Nephron (organoid): ENCODE data around the gene SPEG.
A peak's percentile ranks its signal among the peaks of the same experiment; 100 is the strongest.

Source experiments
- H3K27ac Mint-ChIP-seq, 3 experiments: 2 replicates each; pipeline ENCODE4 v1.8.0; 2020; ENCODE audit warnings: mixed read lengths in 3 of 3, mild to moderate bottlenecking in 2 of 3, moderate library complexity in 1 of 3
- H3K27me3 Mint-ChIP-seq: 2 replicates; pipeline ENCODE4 v1.8.0; 2021; ENCODE audit warnings: low read depth, mild to moderate bottlenecking, moderate library complexity, mixed read lengths
- H3K36me3 Mint-ChIP-seq: 2 replicates; pipeline ENCODE4 v1.8.0; 2020; ENCODE audit warnings: low read depth, mixed read lengths
- H3K4me1 Mint-ChIP-seq: 2 replicates; pipeline ENCODE4 v1.8.0; 2020; ENCODE audit warnings: mixed read lengths
- H3K4me3 Mint-ChIP-seq, 3 experiments: 2 replicates each; pipeline ENCODE4 v1.8.0; 2020; ENCODE audit warnings: mild to moderate bottlenecking in 3 of 3, mixed read lengths in 3 of 3, moderate library complexity in 2 of 3
- H3K9me3 Mint-ChIP-seq: 2 replicates; pipeline ENCODE4 v1.8.0; 2020; ENCODE audit warnings: mixed read lengths
- CTCF ChIP-seq, 3 experiments: fragments of 200-600 bp; sonication (generic); IDR thresholded peaks; one replicate each; pipeline ENCODE4 v1.5.0; 2021; ENCODE audit warnings: antibody characterized with exemption in 3 of 3; ENCODE audit not compliant: unreplicated experiment in 3 of 3

The SPEG gene

GRCh38 chr2:219414857-219415256 lies 19.8 kb upstream of the SPEG start:
- Mint-ChIP-seq H3K9me3 (peaks cover 6% of the 10 kb centered on the region), H3K4me1 (peaks cover 42% of the 10 kb centered on the region), H3K4me3 (no peak overlapping the region), H3K27me3 (no peaks in the 10 kb centered on the region), H3K27ac (peak overlapping the region in 2 of 3 experiments; percentile 18 to 90), H3K36me3 (no peaks in the 10 kb centered on the region)
- TF ChIP-seq CTCF (IDR thresholded peaks at IDR 0.05; ENCODE audit: unreplicated experiment in 3 of 3): no peak

GRCh38 chr2:219415580-219416234 lies 18.9 kb upstream of the SPEG start:
- no peaks in the 10 kb centered on the region for H3K27me3 Mint-ChIP-seq
- no peak for TF ChIP-seq CTCF (IDR thresholded peaks at IDR 0.05; ENCODE audit: unreplicated experiment in 3 of 3)
- peaks cover 6% of the 10 kb centered on the region for H3K9me3 Mint-ChIP-seq
- H3K4me3 Mint-ChIP-seq: peak overlapping the region in 1 of 3 experiments; percentile 45
- H3K4me1 Mint-ChIP-seq: peaks cover 46% of the 10 kb centered on the region
- no peaks in the 10 kb centered on the region for H3K36me3 Mint-ChIP-seq
- H3K27ac Mint-ChIP-seq: peak overlapping the region; percentile 81 to 94 (median 90)

- peaks cover 52% of the 10 kb centered on the region for H3K4me1 Mint-ChIP-seq
- H3K27ac Mint-ChIP-seq: peak overlapping the region; percentile 81 to 94 (median 90)
- peaks cover 6% of the 10 kb centered on the region for H3K9me3 Mint-ChIP-seq
- H3K4me3 Mint-ChIP-seq: peak overlapping the region in 1 of 3 experiments; percentile 45
- no peaks in the 10 kb centered on the region for H3K36me3 Mint-ChIP-seq
- H3K27me3 Mint-ChIP-seq: no peaks in the 10 kb centered on the region
- no peak for TF ChIP-seq CTCF (IDR thresholded peaks at IDR 0.05; ENCODE audit: unreplicated experiment in 3 of 3)
These were observed 18.4 kb upstream of the SPEG start for GRCh38 chr2:219416235-219416602.

GRCh38 chr2:219416938-219417337 lies 17.7 kb upstream of the SPEG start:
- Mint-ChIP-seq H3K27me3 (no peaks in the 10 kb centered on the region), H3K9me3 (peaks cover 4% of the 10 kb centered on the region), H3K4me1 (peaks cover 56% of the 10 kb centered on the region), H3K27ac (peak overlapping the region; percentile 81 to 94 (median 90)), H3K36me3 (no peaks in the 10 kb centered on the region), H3K4me3 (peak overlapping the region in 2 of 3 experiments; percentile 34 to 45)
- TF ChIP-seq CTCF (IDR thresholded peaks at IDR 0.05; ENCODE audit: unreplicated experiment in 3 of 3): no peak

- Mint-ChIP-seq H3K4me1 (peaks cover 59% of the 10 kb centered on the region), H3K36me3 (no peaks in the 10 kb centered on the region), H3K4me3 (peak overlapping the region in 2 of 3 experiments; percentile 53 to 77), H3K27ac (peak overlapping the region; percentile 81 to 94 (median 90)), H3K27me3 (no peaks in the 10 kb centered on the region), H3K9me3 (peaks cover 2% of the 10 kb centered on the region)
- no peak for TF ChIP-seq CTCF (IDR thresholded peaks at IDR 0.05; ENCODE audit: unreplicated experiment in 3 of 3)
These were observed 17.3 kb upstream of the SPEG start for GRCh38 chr2:219417374-219417773.
